Endodermal cell (in vitro differentiated cells): Measurements from ENCODE around the gene PTF1A. TPM values are rescaled to one million over a fixed set of nuclear protein-coding genes. Genes with fewer than 3 reads are reported as not detected.

Experiments used
- total RNA-seq, 2 donors: library from RNA; stranded (reverse); fragmentation: NEBNext Ultra II Directional in 1 of 2; extraction: Animal tissue kit (Norgen Biotek cat#: 25700) in 1 of 2; gene quantifications; 2 replicates in 1 of 2; 3 replicates in 1 of 2; pipeline ENCODE4 v1.2.1, GENCODE V29; 2021

The PTF1A gene
- total RNA-seq, 2 donors from 2014 or later: not detected

Other genes with a start within 250 kb of the PTF1A start
- gene MSRB2, start 96.7 kb upstream of the PTF1A start, total RNA-seq: 10 to 100 TPM; 40.4 to 42.5 TPM
- gene C10orf67, start 152.5 kb downstream of the PTF1A start, total RNA-seq: not detected
- 10 to 100 TPM in 1 of 2 donors, 1 to 10 TPM in 1; 8.7 to 12.4 TPM for gene OTUD1, start 246.8 kb downstream of the PTF1A start, total RNA-seq